Keratinocyte (primary cell): ENCODE data around the gene GLDC.

Source experiments
- CTCF ChIP-seq, 3 experiments: IDR thresholded peaks in 1 of 3; conservative IDR thresholded peaks in 1 of 3; optimal IDR thresholded peaks in 1 of 3; 2 replicates in 2 of 3; 3 replicates in 1 of 3; pipeline versions ENCODE3 to v1.5.1; 2011; ENCODE audit warnings: low read length in 3 of 3, mild to moderate bottlenecking in 3 of 3, moderate library complexity in 2 of 3, control low read depth in 1 of 3, inconsistent platforms in 1 of 3; ENCODE audit not compliant: insufficient read depth in 2 of 3; ENCODE audit errors: extremely low read depth in 1 of 3
- EZH2 ChIP-seq: IDR thresholded peaks from one replicate; pipeline ENCODE4 v1.6.1; 2012; ENCODE audit warnings: inconsistent platforms, mild to moderate bottlenecking, low read length, moderate library complexity

- TF ChIP-seq CTCF (optimal IDR thresholded peaks at IDR 0.05 in 1 of 3, IDR thresholded peaks at IDR 0.05 in 1 of 3, conservative IDR thresholded peaks at IDR 0.05 in 1 of 3; ENCODE audit: extremely low read depth in 1 of 3, insufficient read depth in 2 of 3, low read length in 3 of 3) (no peak), EZH2 (no peak)
These were observed 120.0 kb downstream of the GLDC start for GRCh38 chr9:6525326-6526045.
